Body of pancreas (tissue), 4 donors: ENCODE results near the gene TMEM156.

ENCODE experiments used
- POLR2A ChIP-seq, 3 donors: fragments of 450-650 bp; IDR thresholded peaks; one replicate each; pipeline ENCODE4 v1.6.1; 2016; ENCODE audit warnings: antibody characterized with exemption in 3 of 3, mild to moderate bottlenecking in 2 of 3
- TF ChIP-seq, protein P1 (sequence below), 7 experiments: fragments of 450-650 bp in 4 of 7; fragments of 200-600 bp in 3 of 7; sonication (generic) in 3 of 7; IDR thresholded peaks; one replicate each; pipeline ENCODE4 v1.5.1; 2016 to 2019; ENCODE audit warnings: antibody characterized with exemption in 7 of 7

DNA sequence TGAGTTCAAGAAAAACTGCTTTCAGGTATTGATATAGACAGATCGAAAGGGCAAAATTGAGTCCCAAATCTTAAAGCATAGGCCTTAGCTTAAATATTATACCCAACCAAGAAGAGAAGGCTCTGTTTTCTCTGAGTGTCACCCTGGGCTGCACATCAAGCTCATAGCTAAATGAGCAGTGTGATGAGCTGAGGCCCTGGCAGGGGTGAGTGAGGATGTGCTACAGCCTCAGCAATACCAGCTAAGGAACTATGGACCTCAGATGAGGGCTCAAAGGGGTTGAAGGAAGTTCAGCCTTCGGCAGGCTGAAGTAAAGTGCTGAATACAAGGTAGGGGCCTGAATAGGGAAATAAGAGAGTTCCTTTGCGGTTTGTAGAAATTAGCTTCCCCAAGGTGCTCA is 85.3 kb downstream of the TMEM156 start:
- TF ChIP-seq, protein P1, sequence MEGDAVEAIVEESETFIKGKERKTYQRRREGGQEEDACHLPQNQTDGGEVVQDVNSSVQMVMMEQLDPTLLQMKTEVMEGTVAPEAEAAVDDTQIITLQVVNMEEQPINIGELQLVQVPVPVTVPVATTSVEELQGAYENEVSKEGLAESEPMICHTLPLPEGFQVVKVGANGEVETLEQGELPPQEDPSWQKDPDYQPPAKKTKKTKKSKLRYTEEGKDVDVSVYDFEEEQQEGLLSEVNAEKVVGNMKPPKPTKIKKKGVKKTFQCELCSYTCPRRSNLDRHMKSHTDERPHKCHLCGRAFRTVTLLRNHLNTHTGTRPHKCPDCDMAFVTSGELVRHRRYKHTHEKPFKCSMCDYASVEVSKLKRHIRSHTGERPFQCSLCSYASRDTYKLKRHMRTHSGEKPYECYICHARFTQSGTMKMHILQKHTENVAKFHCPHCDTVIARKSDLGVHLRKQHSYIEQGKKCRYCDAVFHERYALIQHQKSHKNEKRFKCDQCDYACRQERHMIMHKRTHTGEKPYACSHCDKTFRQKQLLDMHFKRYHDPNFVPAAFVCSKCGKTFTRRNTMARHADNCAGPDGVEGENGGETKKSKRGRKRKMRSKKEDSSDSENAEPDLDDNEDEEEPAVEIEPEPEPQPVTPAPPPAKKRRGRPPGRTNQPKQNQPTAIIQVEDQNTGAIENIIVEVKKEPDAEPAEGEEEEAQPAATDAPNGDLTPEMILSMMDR (IDR thresholded peaks at IDR 0.05), result no peak
- TF ChIP-seq POLR2A (IDR thresholded peaks at IDR 0.05), result no peak
